ENCODE data around the gene PARD3. TPM values are rescaled to one million over a fixed set of nuclear protein-coding genes. Genes with fewer than 3 reads are reported as not detected.
A peak's percentile ranks its signal among the peaks of the same experiment; 100 is the strongest.

The PARD3 gene
- total RNA-seq, 2 donors from 2014 or later: 59.6 to 74.6 TPM

GRCh38 chr10:34771106-34771505 is 44.0 kb downstream of the PARD3 start:
- no peak overlapping the region for H3K27ac Mint-ChIP-seq
- Histone ChIP-seq H3K4me3 (ENCODE audit: low read length) (no peak overlapping the region), H3K4me1 (ENCODE audit: control insufficient read depth, insufficient read depth, low read length) (peaks cover 29% of the 10 kb centered on the region), H3K9ac (ENCODE audit: extremely low read depth, low read length, poor library complexity, severe bottlenecking) (no peak overlapping the region), H3K27me3 (ENCODE audit: control insufficient read depth, insufficient read depth, low read length, poor library complexity, severe bottlenecking) (no peaks in the 10 kb centered on the region), H3K27ac (ENCODE audit: low read depth, low read length) (no peak overlapping the region), H3K9me3 (ENCODE audit: control insufficient read depth, low read length) (no peaks in the 10 kb centered on the region), H3K36me3 (ENCODE audit: control insufficient read depth, insufficient read depth, low read length) (no peaks in the 10 kb centered on the region)
- TF ChIP-seq CTCF (conservative IDR thresholded peaks at IDR 0.05): no peak
- DNase-seq: no peak
- no peaks in the 10 kb centered on the region for H3K36me3 Mint-ChIP-seq (ENCODE audit: low read depth)
- H3K4me1 Mint-ChIP-seq: peaks cover 59% of the 10 kb centered on the region
- no peak overlapping the region for H3K4me3 Mint-ChIP-seq
- no peaks in the 10 kb centered on the region for H3K27me3 Mint-ChIP-seq (ENCODE audit: insufficient read depth)
- no peaks in the 10 kb centered on the region for H3K9me3 Mint-ChIP-seq
- WGBS, 2 experiments (ENCODE audit: insufficient coverage in 1 of 2, insufficient read length in 1 of 2): 87% methylated on average over 3 of the region's 3 CpGs; no CpG with 5 or more reads in 1 of the 2 experiments

- no peak for DNase-seq
These were observed 45.2 kb downstream of the PARD3 start for GRCh38 chr10:34769899-34770298.

GRCh38 chr10:34768972-34769330 is 46.1 kb downstream of the PARD3 start:
- Histone ChIP-seq H3K4me1 (ENCODE audit: control insufficient read depth, insufficient read depth, low read length) (peaks cover 37% of the 10 kb centered on the region), H3K36me3 (ENCODE audit: control insufficient read depth, insufficient read depth, low read length) (no peaks in the 10 kb centered on the region), H3K27ac (ENCODE audit: low read depth, low read length) (no peak overlapping the region), H3K4me3 (ENCODE audit: low read length) (peak overlapping the region; percentile 67), H3K9ac (ENCODE audit: extremely low read depth, low read length, poor library complexity, severe bottlenecking) (peak overlapping the region; percentile 26), H3K27me3 (ENCODE audit: control insufficient read depth, insufficient read depth, low read length, poor library complexity, severe bottlenecking) (no peaks in the 10 kb centered on the region), H3K9me3 (ENCODE audit: control insufficient read depth, low read length) (no peaks in the 10 kb centered on the region)
- TF ChIP-seq CTCF (conservative IDR thresholded peaks at IDR 0.05): no peak
- H3K27ac Mint-ChIP-seq: peak overlapping the region; percentile 90
- no peaks in the 10 kb centered on the region for H3K36me3 Mint-ChIP-seq (ENCODE audit: low read depth)
- peaks cover 76% of the 10 kb centered on the region for H3K4me1 Mint-ChIP-seq
- H3K9me3 Mint-ChIP-seq: no peaks in the 10 kb centered on the region
- peak; percentile 56 for DNase-seq
- peak overlapping the region; percentile 37 for H3K4me3 Mint-ChIP-seq
- no peaks in the 10 kb centered on the region for H3K27me3 Mint-ChIP-seq (ENCODE audit: insufficient read depth)
- 73% methylated on average over 3 to 8 of the region's 8 CpGs for WGBS, 2 experiments (ENCODE audit: insufficient coverage in 1 of 2, insufficient read length in 1 of 2)

More at GRCh38 chr10:34769899-34770298, 45.2 kb downstream of the PARD3 start:
- Histone ChIP-seq H3K4me3 (ENCODE audit: low read length) (no peak overlapping the region), H3K9me3 (ENCODE audit: control insufficient read depth, low read length) (no peaks in the 10 kb centered on the region), H3K27me3 (ENCODE audit: control insufficient read depth, insufficient read depth, low read length, poor library complexity, severe bottlenecking) (no peaks in the 10 kb centered on the region), H3K4me1 (ENCODE audit: control insufficient read depth, insufficient read depth, low read length) (peaks cover 34% of the 10 kb centered on the region), H3K36me3 (ENCODE audit: control insufficient read depth, insufficient read depth, low read length) (no peaks in the 10 kb centered on the region), H3K9ac (ENCODE audit: extremely low read depth, low read length, poor library complexity, severe bottlenecking) (no peak overlapping the region), H3K27ac (ENCODE audit: low read depth, low read length) (no peak overlapping the region)
- TF ChIP-seq CTCF (conservative IDR thresholded peaks at IDR 0.05): no peak
- Mint-ChIP-seq H3K36me3 (ENCODE audit: low read depth) (no peaks in the 10 kb centered on the region), H3K27me3 (ENCODE audit: insufficient read depth) (no peaks in the 10 kb centered on the region), H3K4me3 (no peak overlapping the region), H3K4me1 (peaks cover 69% of the 10 kb centered on the region), H3K9me3 (no peaks in the 10 kb centered on the region), H3K27ac (no peak overlapping the region)
- WGBS, 2 experiments (ENCODE audit: insufficient coverage in 1 of 2, insufficient read length in 1 of 2): 49 to 50% methylated on average over 2 of the region's 2 CpGs

Data from endodermal cell (in vitro differentiated cells).